Neural cell (in vitro differentiated cells): ENCODE data around the gene TOM1. TPM values are rescaled to one million over a fixed set of nuclear protein-coding genes. Genes with fewer than 3 reads are reported as not detected.

Source experiments
- H2AFZ ChIP-seq: fragments of 200-600, 300-800 bp; sonication (generic), shearing (Covaris generic); 2 replicates; pipeline ENCODE4 v1.6.0; 2014; ENCODE audit warnings: low read depth, mild to moderate bottlenecking, antibody characterized with exemption, low read length, moderate library complexity
- H3F3A ChIP-seq: fragments of 200-600 bp; shearing (Covaris generic); 2 replicates; pipeline ENCODE4 v1.6.1; 2016; ENCODE audit warnings: mild to moderate bottlenecking, moderate library complexity, mixed read lengths, antibody characterized with exemption, low read length; ENCODE audit not compliant: insufficient read depth, poor library complexity, severe bottlenecking
- H3K27ac ChIP-seq: fragments of 200-600, 300-800 bp; sonication (generic), shearing (Covaris generic); 2 replicates; pipeline ENCODE4 v1.5.1; 2014; ENCODE audit warnings: mild to moderate bottlenecking, low read length, moderate library complexity
- H3K27me3 ChIP-seq: fragments of 300-800, 200-600 bp; sonication (generic), shearing (Covaris generic); 2 replicates; pipeline ENCODE4 v1.6.0; 2014; ENCODE audit warnings: mild to moderate bottlenecking, low read depth, low read length, moderate library complexity; ENCODE audit not compliant: insufficient read depth
- H3K36me3 ChIP-seq: fragments of 300-800, 200-600 bp; sonication (generic), shearing (Covaris generic); 2 replicates; pipeline ENCODE4 v1.5.1; 2014; ENCODE audit warnings: mild to moderate bottlenecking, antibody characterized with exemption, low read length, moderate library complexity; ENCODE audit not compliant: insufficient read depth
- H3K4me2 ChIP-seq: fragments of 300-800, 200-600 bp; sonication (generic), shearing (Covaris generic); 2 replicates; pipeline ENCODE4 v1.6.0; 2014; ENCODE audit warnings: mild to moderate bottlenecking, low read length
- H3K4me3 ChIP-seq: fragments of 300-800, 200-600 bp; sonication (generic), shearing (Covaris generic); 2 replicates; pipeline ENCODE4 v1.5.1; 2014; ENCODE audit warnings: mild to moderate bottlenecking, low read length, moderate library complexity
- H3K79me2 ChIP-seq: fragments of 200-600 bp; shearing (Covaris generic); replicated peaks from 2 replicates; pipeline ENCODE4 v1.6.0; 2014; ENCODE audit warnings: mild to moderate bottlenecking, low read length, moderate library complexity; ENCODE audit not compliant: insufficient read depth
- H3K9ac ChIP-seq: fragments of 300-800, 200-600 bp; sonication (generic), shearing (Covaris generic); 2 replicates; pipeline ENCODE4 v1.6.1; 2016; ENCODE audit warnings: mild to moderate bottlenecking, low read length, mixed read lengths
- H3K9me2 ChIP-seq: fragments of 200-600 bp; shearing (Covaris generic); 2 replicates; pipeline ENCODE4 v1.6.1; 2016; ENCODE audit warnings: mild to moderate bottlenecking, low read length, mixed read lengths; ENCODE audit not compliant: insufficient read depth
- H3K9me3 ChIP-seq: fragments of 200-600, 300-800 bp; sonication (generic), shearing (Covaris generic); 2 replicates; pipeline ENCODE4 v1.6.1; 2016; ENCODE audit warnings: mild to moderate bottlenecking, mixed run types, low read length, moderate library complexity, mixed read lengths
- H4K20me1 ChIP-seq: fragments of 200-600 bp; shearing (Covaris generic); 2 replicates; pipeline ENCODE4 v1.6.1; 2016; ENCODE audit warnings: mild to moderate bottlenecking, mixed run types; ENCODE audit not compliant: insufficient read depth
- CTCF ChIP-seq: fragments of 450-650 bp; IDR thresholded peaks from 2 replicates; pipeline ENCODE4 v1.5.1; 2014; ENCODE audit warnings: antibody characterized with exemption, mild to moderate bottlenecking, moderate library complexity; ENCODE audit not compliant: poor library complexity, severe bottlenecking
- EP300 ChIP-seq: fragments of 450-650 bp; conservative IDR thresholded peaks from 2 replicates; pipeline ENCODE4 v1.6.1; 2014; ENCODE audit warnings: antibody characterized with exemption, mild to moderate bottlenecking, moderate library complexity; ENCODE audit not compliant: poor library complexity, severe bottlenecking
- EZH2 ChIP-seq: fragments of 200-600, 300-800 bp; shearing (Covaris generic), sonication (generic); IDR thresholded peaks from 2 replicates; pipeline ENCODE4 v1.6.1; 2014; ENCODE audit warnings: antibody characterized with exemption, low read length, borderline replicate concordance, mild to moderate bottlenecking; ENCODE audit not compliant: insufficient read depth, poor library complexity, severe bottlenecking
- MXI1 ChIP-seq: fragments of 450-650 bp; conservative IDR thresholded peaks from 2 replicates; pipeline ENCODE4 v1.6.1; 2014; ENCODE audit warnings: antibody characterized with exemption, mild to moderate bottlenecking; ENCODE audit not compliant: poor library complexity, severe bottlenecking
- RAD21 ChIP-seq: fragments of 450-650 bp; conservative IDR thresholded peaks from 2 replicates; pipeline ENCODE4 v1.6.1; 2014; ENCODE audit warnings: antibody characterized with exemption, mild to moderate bottlenecking, moderate library complexity
- REST ChIP-seq: IDR thresholded peaks from 2 replicates; pipeline ENCODE4 v1.6.1; 2012; ENCODE audit warnings: borderline replicate concordance
- SMC3 ChIP-seq: fragments of 450-650 bp; conservative IDR thresholded peaks from 2 replicates; pipeline ENCODE4 v1.6.1; 2014; ENCODE audit warnings: antibody characterized with exemption, mild to moderate bottlenecking, moderate library complexity; ENCODE audit not compliant: poor library complexity
- polyA plus RNA-seq: library from polyadenylated mRNA; depleted of rRNA; stranded (reverse); fragments of >200 nt; gene quantifications from 2 replicates; pipeline ENCODE4 v1.2.3, GENCODE V29; 2014

Gene TOM1
- polyA plus RNA-seq, 1 donor from 2014 or later, result 13.3 TPM

GRCh38 chr22:35299217-35299672 lies 449 bp upstream of the TOM1 start:
- Histone ChIP-seq H2AFZ (peak overlapping the region; percentile 28), H3K9ac (peak overlapping the region; percentile 74)
- TF ChIP-seq EZH2, result no peak
- TF ChIP-seq REST, result peak; percentile 8
- TF ChIP-seq EP300, result no peak

GRCh38 chr22:35301372-35301874 lies 1.7 kb downstream of the TOM1 start:
- H3K4me3 ChIP-seq, result no peak overlapping the region
- no peak overlapping the region for H3K4me2 ChIP-seq

More at GRCh38 chr22:35299217-35299672, 449 bp upstream of the TOM1 start:
- peak overlapping the region; percentile 43 for H3K4me2 ChIP-seq
- H3K9me3 ChIP-seq, result no peaks in the 10 kb centered on the region
- H3K79me2 ChIP-seq, result no peaks in the 10 kb centered on the region
- H3K9me2 ChIP-seq, result no peaks in the 10 kb centered on the region
- no peaks in the 10 kb centered on the region for H4K20me1 ChIP-seq
- no peaks in the 10 kb centered on the region for H3F3A ChIP-seq
- peak overlapping the region; percentile 75 for H3K27ac ChIP-seq
- peak overlapping the region; percentile 92 for H3K4me3 ChIP-seq
- H3K27me3 ChIP-seq, result no peaks in the 10 kb centered on the region
- H3K36me3 ChIP-seq, result no peaks in the 10 kb centered on the region

More at GRCh38 chr22:35301372-35301874, 1.7 kb downstream of the TOM1 start:
- Histone ChIP-seq H2AFZ (no peak overlapping the region), H3K9ac (no peak overlapping the region), H3K36me3 (no peaks in the 10 kb centered on the region), H3F3A (no peaks in the 10 kb centered on the region), H3K27ac (no peak overlapping the region), H3K79me2 (no peaks in the 10 kb centered on the region), H3K9me2 (no peaks in the 10 kb centered on the region), H4K20me1 (no peaks in the 10 kb centered on the region), H3K9me3 (no peaks in the 10 kb centered on the region), H3K27me3 (no peaks in the 10 kb centered on the region)
- no peak for TF ChIP-seq RAD21
- no peak for TF ChIP-seq SMC3
- TF ChIP-seq REST, result no peak
- no peak for TF ChIP-seq MXI1
- no peak for TF ChIP-seq EZH2
- no peak for TF ChIP-seq CTCF
